HG03457 (cell line): ENCODE measurements around the gene METTL23.
A peak's percentile ranks its signal among the peaks of the same experiment; 100 is the strongest.

Experiments
- ATAC-seq: cut with Tn5 transposase; IDR thresholded peaks from one replicate; pipeline ENCODE4 v1.9.1; 2021; ENCODE audit warnings: moderate number of reproducible peaks; ENCODE audit not compliant: unreplicated experiment

The METTL23 gene, protein sequence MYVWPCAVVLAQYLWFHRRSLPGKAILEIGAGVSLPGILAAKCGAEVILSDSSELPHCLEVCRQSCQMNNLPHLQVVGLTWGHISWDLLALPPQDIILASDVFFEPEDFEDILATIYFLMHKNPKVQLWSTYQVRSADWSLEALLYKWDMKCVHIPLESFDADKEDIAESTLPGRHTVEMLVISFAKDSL

DNA sequence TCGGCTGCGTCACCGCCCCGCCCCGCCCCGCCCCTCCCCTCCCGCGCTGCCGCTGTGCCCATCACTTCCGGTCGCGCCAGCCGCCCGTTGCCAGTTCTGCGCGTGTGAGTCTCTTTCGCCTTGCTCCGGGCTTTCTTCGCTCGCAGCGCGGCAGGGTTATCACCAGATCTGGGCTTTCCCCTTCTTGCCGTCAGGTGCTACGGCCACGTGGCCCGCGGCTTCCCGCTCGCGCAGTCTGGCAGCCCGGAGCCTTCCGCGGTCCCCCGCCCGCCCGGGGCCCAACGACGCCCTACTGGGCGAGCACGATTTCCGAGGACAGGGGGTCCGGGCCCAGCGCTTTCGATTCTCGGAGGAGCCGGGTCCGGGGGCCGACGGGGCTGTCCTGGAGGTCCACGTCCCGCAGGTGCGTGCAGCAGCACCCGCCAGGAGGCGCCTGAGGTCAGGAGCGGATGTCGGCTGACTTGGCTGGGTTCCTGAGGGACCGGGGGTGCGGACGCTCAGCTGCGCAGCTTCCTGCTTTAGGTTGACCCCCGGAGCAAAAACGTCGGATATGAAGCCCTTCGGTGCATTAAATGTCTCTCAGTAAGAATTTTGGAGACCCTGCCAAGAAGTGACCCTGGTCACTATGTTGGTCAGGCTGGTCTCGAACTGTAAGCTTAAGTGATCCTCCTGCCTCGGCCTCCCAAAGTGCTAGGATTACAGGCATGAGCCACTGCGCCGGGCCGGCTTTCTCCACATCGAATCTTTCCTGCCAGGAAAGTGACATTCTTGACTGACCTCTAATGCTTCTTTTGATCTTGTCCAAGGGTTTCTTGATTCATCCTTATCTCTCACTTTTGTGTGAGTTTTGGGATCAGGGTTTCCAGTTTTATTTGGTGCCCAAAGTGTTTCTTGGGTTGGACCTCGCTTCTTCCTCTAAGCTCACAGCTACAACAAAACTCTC, at the start of gene METTL23:
METTL23 (plus strand) TSS at position 64 of the 943 bp plus-strand sequence. CDS start 2,872 bp downstream, outside the sequence.
- peak; percentile 39 for ATAC-seq

DNA sequence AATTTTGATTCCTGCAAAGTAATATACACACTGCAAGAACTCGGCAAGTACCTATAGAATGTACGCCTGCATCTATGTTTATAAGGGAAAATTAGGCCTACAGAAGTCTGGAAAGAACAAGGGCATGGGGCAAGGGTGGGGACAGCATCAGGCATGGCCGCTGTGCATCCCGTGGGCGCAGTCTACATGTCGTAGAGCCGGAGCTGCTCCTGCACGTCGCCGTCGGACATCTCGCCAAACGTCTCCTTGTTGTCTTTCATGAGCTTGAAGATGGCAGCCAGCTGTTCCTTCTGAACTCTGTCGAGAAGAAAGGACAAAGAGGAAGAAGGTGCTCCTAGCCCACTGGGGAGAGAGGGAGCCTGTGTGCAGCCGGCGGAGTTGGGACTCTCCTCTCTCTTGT, 49.2 kb upstream of the METTL23 start:
- ATAC-seq: no peak

DNA sequence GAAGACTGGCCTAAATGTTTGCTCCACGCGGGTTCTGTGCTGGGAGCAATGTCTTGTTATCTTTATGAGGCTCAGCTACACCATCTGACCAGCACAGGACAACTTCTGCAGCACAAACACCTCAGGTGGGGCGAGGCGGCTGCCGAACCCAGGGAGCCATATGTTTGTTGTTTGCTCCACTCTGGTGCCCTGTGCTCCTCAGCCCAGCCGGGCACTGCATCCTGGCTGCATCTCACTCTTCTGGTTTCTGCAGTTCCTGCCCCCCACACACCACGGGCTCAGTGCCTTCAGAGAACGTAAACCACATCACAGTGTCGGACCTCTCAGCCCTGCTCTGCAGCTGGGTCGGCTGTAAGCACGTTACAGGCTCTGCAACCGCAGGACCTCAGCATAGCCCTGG, 48.3 kb upstream of the METTL23 start:
- ATAC-seq: no peak

DNA sequence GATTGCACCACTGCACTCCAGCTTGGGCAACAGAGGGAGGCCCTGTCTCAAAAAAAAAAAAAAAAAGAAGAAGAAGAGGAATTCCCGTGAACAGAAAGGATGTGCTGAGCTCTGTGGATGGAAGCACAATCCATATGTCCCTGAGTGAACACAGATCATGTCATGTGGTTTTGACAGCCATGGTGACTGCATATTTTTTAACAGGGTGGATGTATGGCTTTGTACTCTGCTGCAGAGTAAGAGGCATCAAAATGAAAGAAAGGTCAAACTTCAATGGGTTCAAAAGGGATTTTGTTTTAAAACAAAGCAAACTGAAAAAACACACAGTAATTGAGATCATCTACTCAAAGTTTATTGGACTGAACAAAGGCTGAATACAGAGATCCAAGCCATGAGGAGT, 47.4 kb upstream of the METTL23 start:
- no peak for ATAC-seq

DNA sequence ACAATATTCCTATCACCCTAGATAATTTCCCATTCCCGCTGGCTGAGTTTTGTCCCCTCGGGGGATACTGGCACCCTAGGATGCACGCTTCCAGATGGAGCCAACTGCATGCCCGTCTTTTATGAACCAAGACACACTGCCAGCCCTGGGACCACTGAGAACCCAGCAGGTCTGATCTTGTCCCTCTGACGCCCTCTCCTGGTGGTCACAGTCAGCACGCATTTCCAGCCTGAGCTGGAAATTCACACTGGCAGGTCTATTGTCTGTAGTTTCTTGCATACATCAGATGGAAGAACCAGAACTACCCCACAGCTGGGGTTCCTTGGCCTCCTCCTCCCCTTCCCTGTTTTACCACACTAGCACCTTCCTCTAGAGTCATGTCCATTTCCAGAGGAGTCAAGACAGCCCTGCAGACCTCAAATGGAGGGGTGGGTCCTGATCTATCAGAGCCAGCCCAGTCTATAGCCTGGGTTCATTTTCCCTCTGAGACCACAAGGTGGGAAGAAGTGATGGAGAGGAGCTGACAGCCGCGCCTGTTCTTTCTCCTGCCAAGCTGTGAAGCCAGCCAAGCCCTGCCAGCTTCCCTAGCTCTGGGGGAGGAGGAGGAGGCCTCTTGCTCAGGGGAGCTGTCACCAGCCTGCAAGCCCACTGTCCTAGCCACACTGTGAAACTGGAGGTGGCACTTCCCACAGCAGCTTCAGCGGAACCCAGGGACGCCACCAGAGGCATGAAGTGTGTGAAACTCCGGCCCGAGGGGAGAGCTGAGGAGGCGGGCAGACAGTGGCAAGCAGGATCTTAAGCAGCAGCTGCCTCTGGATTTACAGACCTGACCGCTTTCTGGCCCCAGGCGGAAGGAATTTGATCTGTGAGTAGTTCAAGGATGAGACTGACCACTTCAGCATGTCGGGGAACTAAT, 45.2 kb upstream of the METTL23 start:
- no peak for ATAC-seq

DNA sequence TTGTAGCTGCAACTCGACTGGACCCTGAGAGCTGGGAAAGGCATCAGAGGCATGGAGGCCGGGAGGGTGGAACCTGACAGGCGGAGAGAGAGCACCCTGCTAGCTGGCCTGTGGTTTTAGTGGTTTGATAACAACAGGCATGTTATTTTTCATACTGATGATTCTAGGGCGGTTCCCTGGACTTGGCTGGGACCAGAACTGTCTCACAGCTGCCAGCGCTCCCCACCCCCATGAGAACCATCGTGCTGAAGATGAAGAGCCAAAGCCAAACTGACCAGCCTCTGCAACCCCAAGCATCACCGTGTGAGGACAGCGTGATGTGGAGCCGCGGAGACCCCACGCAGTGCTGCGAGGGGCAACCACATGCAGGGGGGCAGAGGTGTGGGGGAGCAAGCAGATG, 44.3 kb upstream of the METTL23 start:
- ATAC-seq: no peak

DNA sequence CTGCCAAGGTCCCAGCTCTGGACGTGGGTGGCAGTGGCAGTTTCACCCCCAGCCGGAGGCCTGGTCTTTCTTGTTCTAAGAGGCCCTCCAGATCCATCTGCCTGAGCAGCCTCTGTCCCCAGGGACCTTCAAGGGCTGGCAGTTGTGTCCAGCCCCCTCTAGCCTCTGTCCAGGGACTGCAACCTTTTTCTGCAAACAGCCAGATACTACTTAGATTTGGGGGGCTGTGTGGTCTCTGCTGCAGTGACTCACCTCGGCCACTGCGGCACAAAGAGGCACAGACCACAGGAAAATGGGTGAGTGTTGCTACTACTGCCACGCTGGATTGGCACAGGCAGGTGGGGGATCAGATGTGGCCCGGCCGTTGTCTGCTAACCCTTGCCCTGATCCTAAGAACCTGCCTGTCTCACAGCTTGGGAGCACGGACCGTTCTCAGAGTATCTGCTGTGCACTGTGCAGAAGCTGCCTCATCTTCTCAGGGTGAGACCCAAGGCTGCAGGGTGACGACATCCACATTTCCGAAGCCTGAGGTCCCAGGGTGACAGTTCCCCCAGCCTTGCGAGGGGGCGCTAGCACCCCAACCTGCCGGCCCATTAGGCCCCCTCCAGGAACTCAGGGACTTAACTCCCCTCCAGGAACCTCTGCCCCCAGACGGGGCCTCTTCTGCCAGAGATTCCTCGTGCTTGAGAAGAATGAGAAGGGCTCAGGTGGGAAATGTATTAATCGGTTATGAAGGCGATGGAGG, 43.5 kb upstream of the METTL23 start:
- no peak for ATAC-seq

DNA sequence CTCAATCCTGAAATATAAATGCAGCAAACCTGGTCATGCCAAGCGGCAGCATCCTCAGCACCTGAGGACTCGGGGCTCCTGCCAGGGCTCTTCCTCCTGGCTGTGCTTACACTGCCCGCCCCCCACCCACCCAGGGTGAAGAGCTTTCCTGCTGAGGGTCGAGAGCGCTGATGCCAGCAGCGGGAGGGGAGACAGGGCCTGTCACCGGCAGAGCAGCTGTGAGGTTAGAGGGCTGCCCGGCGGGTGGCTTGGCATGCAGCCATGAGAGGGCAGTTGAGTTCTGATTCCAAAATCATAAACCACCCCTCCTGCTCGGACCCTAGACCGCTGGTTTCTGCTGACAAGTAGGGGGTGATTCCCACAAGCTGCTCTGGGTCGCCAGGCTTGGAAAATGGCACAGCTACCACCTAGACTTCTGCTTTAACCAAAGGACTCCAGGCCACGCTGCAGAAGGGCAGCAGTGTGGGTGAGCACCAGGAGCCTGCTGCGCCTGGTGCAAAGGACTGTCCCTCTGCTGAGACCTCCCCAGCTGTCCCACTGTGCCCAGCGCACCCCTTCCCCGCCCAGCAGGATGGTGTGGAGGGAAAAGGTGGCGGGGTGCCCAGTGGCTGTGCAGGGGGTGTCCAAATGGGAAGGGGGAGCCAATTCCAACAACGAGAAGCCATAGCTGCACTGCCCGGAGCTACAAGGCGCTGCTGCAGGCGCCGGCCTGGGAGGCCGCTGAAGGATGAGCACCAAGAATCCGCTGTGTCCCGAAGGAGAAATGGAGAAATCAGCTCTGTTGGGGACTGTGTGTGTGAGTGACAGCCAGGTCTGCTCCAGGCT, 42.5 kb upstream of the METTL23 start:
- no peak for ATAC-seq

DNA sequence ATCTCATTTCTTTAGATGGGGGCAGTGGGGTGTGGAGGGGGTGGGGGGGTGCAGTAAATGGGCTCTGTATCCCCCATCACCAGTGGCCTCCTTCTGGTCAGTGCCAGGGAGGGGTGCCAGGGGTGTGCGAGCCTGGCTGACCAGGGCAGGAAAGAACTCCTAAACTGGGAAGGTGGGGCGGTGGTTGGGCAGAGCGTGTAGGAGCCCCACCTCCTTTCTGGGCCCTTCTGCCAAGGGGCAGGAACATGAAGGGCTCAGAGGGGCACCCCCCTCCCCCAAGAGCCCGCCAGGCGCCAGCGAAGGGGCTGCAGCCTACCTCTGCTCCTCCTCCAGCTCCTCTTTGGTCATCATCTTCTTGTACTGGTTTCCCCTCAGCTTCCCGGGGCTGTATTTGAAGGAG, 41.9 kb upstream of the METTL23 start:
- no peak for ATAC-seq

DNA sequence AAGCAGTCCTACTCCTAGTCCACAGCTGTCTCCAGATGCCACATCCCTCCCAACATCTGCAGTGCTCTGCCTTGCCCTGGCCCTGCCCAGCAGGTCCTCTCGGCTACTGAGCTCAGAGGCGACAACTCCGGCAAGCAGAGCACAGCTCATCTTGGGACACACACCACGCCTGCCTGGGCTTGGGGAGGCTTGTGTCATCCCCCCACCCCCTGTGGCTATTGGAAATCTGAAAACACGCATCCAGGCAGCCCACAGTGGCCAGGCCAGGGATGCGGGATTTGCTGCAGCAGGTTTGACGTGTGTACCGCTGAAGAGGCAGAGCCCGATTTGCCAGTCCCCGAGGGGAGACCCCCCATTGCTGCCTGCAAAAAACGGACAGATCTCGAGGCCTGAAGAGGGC, 41.3 kb upstream of the METTL23 start:
- ATAC-seq: no peak

DNA sequence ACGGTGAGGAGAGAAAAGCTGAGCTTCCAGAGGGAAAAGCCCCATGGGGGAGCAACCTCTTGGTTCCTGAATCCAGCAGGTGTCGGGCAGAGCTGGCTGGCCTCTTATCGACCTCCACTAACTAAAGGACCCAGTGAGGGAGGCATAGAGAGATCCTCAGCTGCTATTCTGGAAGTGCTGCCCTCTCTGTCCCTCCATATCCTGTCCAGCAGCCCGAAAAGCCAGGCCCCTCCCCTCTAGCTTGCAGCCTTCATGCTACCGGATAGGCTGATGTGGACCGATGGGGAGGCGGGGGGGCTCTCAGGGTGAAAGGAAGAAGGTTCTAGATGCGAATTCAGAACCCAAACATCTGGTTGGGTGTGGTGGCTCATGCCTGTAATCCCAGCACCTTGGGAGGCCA, 40.8 kb upstream of the METTL23 start:
- ATAC-seq: no peak

DNA sequence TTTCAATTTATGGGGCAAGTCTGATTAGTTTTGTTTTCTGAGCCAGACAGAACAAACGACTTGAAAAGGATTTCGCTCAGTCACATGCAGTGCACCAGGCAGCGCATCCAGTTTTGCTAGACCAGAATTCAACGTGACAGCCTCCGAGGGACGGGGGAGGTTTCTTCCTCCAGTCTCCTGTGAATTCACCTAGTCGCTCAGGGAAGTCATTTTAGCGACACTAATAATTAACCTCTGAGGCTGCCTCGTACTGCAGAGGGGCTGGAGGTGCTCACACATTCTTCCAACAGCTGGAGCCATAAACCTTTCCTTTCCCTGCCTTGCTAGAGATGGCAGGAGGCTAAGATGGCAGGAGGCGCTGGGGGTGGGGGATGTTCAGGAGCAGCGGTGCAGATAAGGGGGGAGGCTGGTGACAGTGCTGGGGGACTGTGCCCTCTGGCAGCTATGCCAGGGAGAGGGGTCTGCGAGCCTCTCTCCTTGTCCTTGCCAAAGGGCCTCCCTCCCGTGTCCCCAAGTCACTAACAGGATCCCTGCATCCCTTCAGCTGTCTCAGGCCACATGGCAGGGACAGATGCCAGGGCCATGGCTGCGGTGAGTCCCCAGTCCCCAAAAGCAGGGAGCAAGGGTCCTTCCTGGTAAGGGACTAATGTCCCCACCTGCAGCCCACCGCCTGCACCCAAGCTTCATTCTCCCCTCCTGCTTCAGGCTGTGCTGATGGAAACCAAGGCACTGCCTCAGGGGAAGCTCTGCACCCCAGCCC, 39.9 kb upstream of the METTL23 start:
- ATAC-seq: no peak

DNA sequence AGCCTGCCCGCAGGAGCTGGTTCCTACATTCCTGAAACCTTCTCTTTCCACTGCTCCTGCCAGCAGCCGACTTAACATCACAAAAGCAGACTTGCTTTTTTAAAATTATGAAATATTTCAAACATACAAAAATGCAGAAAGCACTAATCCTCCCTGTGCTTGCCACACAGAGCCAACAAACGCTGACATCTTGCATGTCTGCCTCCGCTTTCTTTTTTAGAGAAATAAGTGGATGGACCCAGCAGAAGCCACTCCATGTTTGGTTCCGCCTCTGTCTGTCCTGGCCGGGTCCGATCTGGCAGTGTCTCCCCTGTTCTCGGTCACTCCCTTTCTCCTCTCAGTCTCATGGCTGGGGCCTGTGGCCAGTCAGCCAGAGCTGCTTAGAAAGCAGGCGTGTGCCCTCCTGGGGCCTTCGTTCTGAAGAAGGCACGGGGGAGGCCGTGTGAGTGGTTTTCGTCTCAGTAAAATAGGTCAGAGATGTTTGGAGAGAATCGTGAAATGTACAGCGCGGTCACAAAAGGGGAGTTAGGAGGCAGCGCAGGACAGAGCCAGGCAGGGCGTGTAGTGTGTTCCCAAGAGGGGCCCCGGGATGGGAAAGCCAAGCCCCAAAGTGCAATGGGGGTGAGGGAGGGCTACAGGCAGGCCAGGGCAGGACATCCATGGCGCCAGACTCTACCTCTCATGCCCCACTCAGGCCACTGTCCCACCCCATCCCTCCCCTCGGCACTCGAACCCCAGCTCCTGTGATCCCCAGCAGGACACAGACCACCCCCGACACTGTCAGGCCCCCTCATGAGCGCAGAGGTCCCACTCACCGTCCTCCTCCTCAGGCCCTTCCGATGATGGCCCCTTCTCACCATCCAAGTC, 39.1 kb upstream of the METTL23 start:
- ATAC-seq: no peak

DNA sequence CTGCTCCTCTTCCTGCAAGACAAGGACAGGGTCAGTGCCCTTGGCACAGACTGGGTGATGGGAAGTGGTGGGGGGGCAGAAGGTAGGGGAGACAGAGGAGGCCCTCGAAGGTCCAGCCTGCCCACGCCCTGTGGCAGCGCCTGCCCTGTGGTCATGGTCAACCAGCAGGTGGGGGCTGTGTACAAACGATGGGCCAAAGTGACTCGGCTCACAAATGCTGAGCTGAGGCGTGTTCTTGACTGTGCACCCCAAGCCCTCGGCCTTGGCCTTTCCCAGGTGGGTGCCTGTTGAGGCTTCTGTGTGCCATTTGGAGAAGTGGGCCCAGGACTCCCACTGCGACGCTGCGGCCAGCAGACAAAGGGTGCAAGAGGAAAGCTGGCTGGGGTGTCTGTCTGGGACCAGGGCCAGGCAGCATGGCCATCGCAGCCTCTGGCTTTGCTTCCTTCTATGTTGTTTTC, 38.4 kb upstream of the METTL23 start:
- ATAC-seq: no peak

DNA sequence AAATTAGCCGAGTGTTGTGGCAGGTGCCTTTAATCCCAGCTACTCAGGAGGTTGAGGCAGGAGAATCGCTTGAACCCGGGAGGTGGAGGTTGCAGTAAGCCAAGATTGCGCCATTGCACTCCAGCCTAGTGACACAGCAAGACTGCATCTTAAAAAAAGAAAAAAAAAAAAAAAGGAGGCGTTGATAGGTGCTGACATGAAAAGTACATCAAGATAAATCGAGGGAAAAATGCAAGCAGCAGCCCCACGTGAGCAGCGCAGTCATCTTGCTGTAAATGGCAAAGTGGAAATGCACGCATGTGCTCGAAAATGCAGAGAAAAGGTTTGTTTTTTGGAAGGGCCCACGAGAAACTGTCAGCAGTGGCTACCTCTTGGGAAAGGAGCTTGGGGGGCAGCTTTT, 36.8 kb upstream of the METTL23 start:
- ATAC-seq: no peak

DNA sequence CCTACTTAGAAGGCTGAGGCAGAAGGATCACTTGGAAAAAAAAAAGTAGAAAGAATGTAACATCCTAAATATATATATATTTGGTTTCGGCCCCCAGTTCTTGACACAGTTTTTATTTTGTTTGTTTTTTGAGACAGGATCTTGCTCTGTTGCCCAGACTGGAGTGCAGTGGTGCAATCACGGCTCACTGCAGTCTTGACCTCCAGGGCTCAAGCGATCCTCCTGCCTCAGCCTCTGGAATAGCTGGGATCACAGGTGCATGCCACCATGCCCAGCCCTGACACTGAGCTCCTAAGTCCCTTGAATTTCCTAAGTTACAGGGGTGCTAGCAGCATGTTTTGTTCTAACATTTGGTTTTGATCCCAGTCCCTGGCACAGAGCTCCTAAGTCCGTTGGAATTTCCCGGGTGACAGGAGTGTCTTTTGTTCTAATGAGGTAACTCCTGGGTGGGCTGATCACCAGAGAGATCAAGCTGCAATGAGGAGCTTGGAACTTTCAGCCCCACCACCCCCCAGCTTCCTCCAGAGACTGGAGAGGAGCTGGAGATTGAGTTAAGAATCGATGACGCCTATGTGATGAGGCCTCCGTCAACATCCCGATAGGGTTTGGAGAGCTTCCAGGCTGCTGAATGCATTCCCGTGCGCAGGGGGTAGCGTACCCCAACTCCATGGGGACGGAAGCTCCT, 35.9 kb upstream of the METTL23 start:
- ATAC-seq: no peak

DNA sequence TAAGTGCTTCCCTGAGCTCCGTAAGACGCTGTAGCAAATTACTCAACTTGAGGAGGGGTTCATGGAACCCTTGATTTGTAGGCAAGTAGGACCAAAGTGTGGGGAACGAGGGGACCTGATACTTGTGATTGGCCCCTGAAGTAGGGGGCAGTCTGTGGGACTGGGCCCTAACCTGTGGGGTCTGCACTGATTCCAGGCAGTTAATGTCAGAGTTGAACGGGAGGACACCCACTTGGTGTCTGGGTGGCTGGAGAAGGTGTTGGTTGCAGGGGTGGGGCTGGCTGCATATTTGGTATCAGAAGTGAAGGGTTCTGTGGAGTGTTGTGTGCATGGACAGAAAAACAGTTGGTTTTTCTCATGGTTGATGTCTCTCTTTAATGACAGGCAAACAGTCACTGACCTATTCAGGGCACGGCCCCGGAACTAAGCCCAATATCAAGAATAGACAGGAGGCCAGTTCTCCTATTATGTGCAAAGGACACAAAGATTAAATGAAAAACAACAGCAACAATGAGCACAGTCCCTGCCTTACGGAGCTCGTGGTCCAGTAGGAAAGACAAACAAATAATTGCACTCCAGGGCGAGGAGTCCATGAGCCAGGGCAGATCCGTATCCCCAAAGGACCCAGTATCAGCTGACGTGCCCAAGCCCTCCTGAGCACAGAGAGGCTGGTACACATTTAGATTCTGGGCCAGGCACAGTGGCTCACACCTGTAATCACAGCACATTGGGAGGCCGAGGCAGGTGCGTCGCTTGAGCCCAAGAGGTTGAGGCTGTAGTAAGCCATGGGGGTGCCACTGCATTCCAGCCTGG, 35.1 kb upstream of the METTL23 start:
- ATAC-seq: no peak
